RPMI8226 (cell line): ENCODE measurements around the gene CERS3.

Source experiments
- DNase-seq: peaks from one replicate; pipeline ENCODE4 v3.0.0-alpha.2; 2015

The CERS3 gene

GRCh38 chr15:100528833-100529428 lies at the start of gene CERS3:
TSS of gene CERS3 (minus strand) at chr15:100528950. CDS start at chr15:100501849, 27,101 bp downstream.
- DNase-seq, result no peak

- no peak for DNase-seq
These were observed 44.8 kb upstream of the CERS3 start for GRCh38 chr15:100573526-100573925.

- DNase-seq, result no peak
These were observed 43.7 kb upstream of the CERS3 start for GRCh38 chr15:100572362-100572983.

- no peak for DNase-seq
These were observed 42.9 kb upstream of the CERS3 start for GRCh38 chr15:100571592-100572167.

- no peak for DNase-seq
These were observed 42.1 kb upstream of the CERS3 start for GRCh38 chr15:100570735-100571313.

- no peak for DNase-seq
These were observed 41.5 kb upstream of the CERS3 start for GRCh38 chr15:100570275-100570674.

GRCh38 chr15:100569391-100569790 lies 40.6 kb upstream of the CERS3 start:
- no peak for DNase-seq

GRCh38 chr15:100566850-100567628 lies 38.3 kb upstream of the CERS3 start:
- DNase-seq, result no peak

GRCh38 chr15:100565591-100565990 lies 36.8 kb upstream of the CERS3 start:
- DNase-seq, result no peak

GRCh38 chr15:100560323-100560722 lies 31.6 kb upstream of the CERS3 start:
- DNase-seq, result no peak

GRCh38 chr15:100559330-100559729 lies 30.6 kb upstream of the CERS3 start:
- no peak for DNase-seq

- no peak for DNase-seq
These were observed 30.1 kb upstream of the CERS3 start for GRCh38 chr15:100558771-100559254.

- DNase-seq, result no peak
These were observed 24.7 kb upstream of the CERS3 start for GRCh38 chr15:100553468-100553867.

GRCh38 chr15:100547961-100548360 lies 19.2 kb upstream of the CERS3 start:
- DNase-seq, result no peak

- DNase-seq, result no peak
These were observed 16.2 kb upstream of the CERS3 start for GRCh38 chr15:100544946-100545345.

- DNase-seq, result no peak
These were observed 15.6 kb upstream of the CERS3 start for GRCh38 chr15:100544338-100544841.

GRCh38 chr15:100542290-100542689 lies 13.5 kb upstream of the CERS3 start:
- DNase-seq, result no peak

GRCh38 chr15:100537331-100537730 lies 8.6 kb upstream of the CERS3 start:
- no peak for DNase-seq

- no peak for DNase-seq
These were observed 8.0 kb upstream of the CERS3 start for GRCh38 chr15:100536733-100537132.

GRCh38 chr15:100533886-100534285 lies 5.1 kb upstream of the CERS3 start:
- DNase-seq, result no peak

- no peak for DNase-seq
These were observed 3.1 kb upstream of the CERS3 start for GRCh38 chr15:100531823-100532327.

GRCh38 chr15:100531204-100531603 lies 2.5 kb upstream of the CERS3 start:
- DNase-seq, result no peak

- no peak for DNase-seq
These were observed 806 bp upstream of the CERS3 start for GRCh38 chr15:100529556-100529955.
